Activated CD4-positive, alpha-beta T cell treated with anti-CD3 and anti-CD28 coated beads, Interleukin-2, amount 10 ng/mL, durations not matched to agents 24 days and 14 days (primary cell): ENCODE measurements around the gene OTULIN. TPM values are rescaled to one million over a fixed set of nuclear protein-coding genes. Genes with fewer than 3 reads are reported as not detected.

ENCODE experiments used
- DNase-seq: peaks from one replicate; pipeline ENCODE4 v3.0.0; 2022
- H3K27ac Mint-ChIP-seq: one replicate; pipeline ENCODE4 v1.8.0; 2022; ENCODE audit warnings: mild to moderate bottlenecking, mixed read lengths
- H3K27me3 Mint-ChIP-seq: one replicate; pipeline ENCODE4 v1.8.0; 2022; ENCODE audit warnings: mixed read lengths
- H3K36me3 Mint-ChIP-seq: one replicate; pipeline ENCODE4 v1.8.0; 2022; ENCODE audit warnings: low read depth, mild to moderate bottlenecking, mixed read lengths
- H3K4me1 Mint-ChIP-seq: one replicate; pipeline ENCODE4 v1.8.0; 2021; ENCODE audit warnings: mixed read lengths
- H3K4me3 Mint-ChIP-seq: one replicate; pipeline ENCODE4 v1.8.0; 2022; ENCODE audit warnings: mild to moderate bottlenecking, moderate library complexity, mixed read lengths
- H3K9me3 Mint-ChIP-seq: one replicate; pipeline ENCODE4 v1.8.0; 2021; ENCODE audit warnings: mixed read lengths
- intact Hi-C: fragments of 100-400 bp; cut with micrococcal nuclease; formaldehyde crosslinking; loops from one replicate; pipeline ENCODE4 v1.15.1; 2023
- total RNA-seq: library from RNA; stranded (reverse); gene quantifications from 2 replicates; pipeline ENCODE4 v1.2.3, GENCODE V29; 2022

OTULIN gene
- total RNA-seq, 1 donor from 2014 or later = 52.5 TPM

DNA sequence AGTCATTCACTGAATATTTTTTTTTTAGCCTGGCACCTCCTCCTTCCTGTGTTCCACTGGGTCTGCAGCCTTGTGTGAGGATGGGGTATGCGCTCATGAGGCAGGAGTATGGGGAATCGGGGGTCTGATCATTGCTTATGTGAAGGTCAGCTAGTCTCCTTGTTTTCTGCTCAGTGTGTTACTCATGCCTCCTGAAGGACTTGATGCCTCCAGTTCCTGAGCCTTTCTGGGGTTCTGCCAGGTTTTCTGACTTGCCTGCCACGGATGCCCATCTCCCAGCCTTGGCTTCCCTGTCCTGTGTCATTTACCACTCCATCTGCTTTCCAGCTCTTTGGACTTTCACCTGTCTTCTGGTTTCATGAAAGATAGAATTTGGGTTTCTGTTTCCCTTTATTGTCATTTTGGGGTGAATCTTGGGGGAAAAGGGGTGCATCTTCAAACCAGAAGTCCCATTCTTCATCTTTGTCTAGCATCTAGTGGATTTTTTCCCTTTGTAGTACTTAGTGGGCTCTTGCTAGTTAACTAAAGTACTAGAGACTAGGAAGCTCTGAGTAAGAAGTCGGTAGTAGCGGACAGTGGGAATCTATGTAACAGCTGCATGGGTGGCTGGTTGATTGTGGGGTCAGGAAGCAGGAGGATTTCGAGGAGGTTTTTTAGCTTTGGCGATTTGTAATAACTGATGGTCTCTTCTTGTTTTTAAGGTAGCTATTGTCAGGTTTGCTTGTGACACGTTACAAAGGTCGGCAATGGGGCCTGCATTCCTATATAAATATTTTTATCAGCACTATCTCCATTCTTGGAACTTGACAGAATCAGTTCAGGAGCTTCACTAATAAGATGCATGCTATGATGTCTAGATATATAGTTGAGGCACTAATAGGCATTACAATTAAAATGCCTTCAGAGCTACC lies 8.2 kb downstream of the OTULIN start:
- H3K27ac Mint-ChIP-seq = peak overlapping the region; percentile 91
- peaks cover 70% of the 10 kb centered on the region for H3K4me1 Mint-ChIP-seq
- H3K9me3 Mint-ChIP-seq = no peaks in the 10 kb centered on the region
- no peaks in the 10 kb centered on the region for H3K27me3 Mint-ChIP-seq
- H3K36me3 Mint-ChIP-seq = peaks cover 35% of the 10 kb centered on the region
- peak overlapping the region; percentile 9 for H3K4me3 Mint-ChIP-seq
- intact Hi-C loops = loop anchor here (5.0 kb wide), 2 partner anchors 200 to 255 kb away; partner anchors contain the start of gene ANKH
- DNase-seq = no peak

GRCh38 chr5:14673443-14673842 lies 8.9 kb downstream of the OTULIN start:
- H3K9me3 Mint-ChIP-seq = no peaks in the 10 kb centered on the region
- no peak overlapping the region for H3K4me3 Mint-ChIP-seq
- intact Hi-C loops = loop anchor here (5.0 kb wide), 2 partner anchors 199 to 254 kb away; partner anchors contain the start of gene ANKH
- peaks cover 39% of the 10 kb centered on the region for H3K36me3 Mint-ChIP-seq
- peaks cover 69% of the 10 kb centered on the region for H3K4me1 Mint-ChIP-seq
- no peak for DNase-seq
- H3K27ac Mint-ChIP-seq = peak overlapping the region; percentile 69
- no peaks in the 10 kb centered on the region for H3K27me3 Mint-ChIP-seq

GRCh38 chr5:14674983-14675854 lies 10.7 kb downstream of the OTULIN start:
- H3K9me3 Mint-ChIP-seq = no peaks in the 10 kb centered on the region
- intact Hi-C loops = loop anchor here (1.0 to 5.0 kb wide), 3 partner anchors 9 to 252 kb away; partner anchors contain the start of gene ANKH
- no peaks in the 10 kb centered on the region for H3K27me3 Mint-ChIP-seq
- H3K36me3 Mint-ChIP-seq = peaks cover 45% of the 10 kb centered on the region
- DNase-seq = peak; percentile 58
- H3K4me1 Mint-ChIP-seq = peaks cover 64% of the 10 kb centered on the region
- H3K27ac Mint-ChIP-seq = peak overlapping the region; percentile 84
- H3K4me3 Mint-ChIP-seq = peak overlapping the region; percentile 73

GRCh38 chr5:14675865-14676300 lies 11.4 kb downstream of the OTULIN start:
- peaks cover 49% of the 10 kb centered on the region for H3K36me3 Mint-ChIP-seq
- intact Hi-C loops = loop anchor here (1.0 kb wide), 1 partner anchor 10 kb away; no protein-coding TSS in a partner anchor

DNA sequence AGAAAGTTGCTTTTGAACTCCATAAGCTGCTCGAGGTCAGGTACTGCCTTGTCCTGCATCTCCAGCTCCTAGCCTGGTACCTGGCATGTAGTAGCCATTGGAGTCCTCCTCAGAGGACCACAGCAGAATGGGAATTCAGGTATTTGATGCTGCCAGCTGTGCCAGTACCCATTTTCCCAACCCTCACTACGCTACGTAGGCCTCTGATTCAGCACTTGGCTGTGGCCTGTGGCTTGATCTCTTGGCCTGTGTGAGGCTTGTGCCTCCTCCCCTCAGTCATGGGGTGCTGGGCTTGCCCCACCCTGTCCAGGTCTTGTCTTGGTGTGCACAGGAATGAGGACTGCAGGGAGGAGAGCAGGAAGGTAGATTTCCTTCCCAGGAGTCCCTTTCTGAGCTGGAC lies 11.8 kb downstream of the OTULIN start:
- Mint-ChIP-seq H3K36me3 (peaks cover 50% of the 10 kb centered on the region), H3K27me3 (no peaks in the 10 kb centered on the region), H3K4me1 (peaks cover 58% of the 10 kb centered on the region), H3K27ac (peak overlapping the region; percentile 84), H3K4me3 (peak overlapping the region; percentile 73), H3K9me3 (no peaks in the 10 kb centered on the region)
- intact Hi-C loops = no loop called here
- DNase-seq = peak; percentile 69

More at GRCh38 chr5:14675865-14676300, 11.4 kb downstream of the OTULIN start:
- Mint-ChIP-seq H3K4me3 (peak overlapping the region; percentile 73), H3K9me3 (no peaks in the 10 kb centered on the region), H3K27ac (peak overlapping the region; percentile 84), H3K4me1 (peaks cover 62% of the 10 kb centered on the region), H3K27me3 (no peaks in the 10 kb centered on the region)
- DNase-seq = peak; percentile 59

DNA sequence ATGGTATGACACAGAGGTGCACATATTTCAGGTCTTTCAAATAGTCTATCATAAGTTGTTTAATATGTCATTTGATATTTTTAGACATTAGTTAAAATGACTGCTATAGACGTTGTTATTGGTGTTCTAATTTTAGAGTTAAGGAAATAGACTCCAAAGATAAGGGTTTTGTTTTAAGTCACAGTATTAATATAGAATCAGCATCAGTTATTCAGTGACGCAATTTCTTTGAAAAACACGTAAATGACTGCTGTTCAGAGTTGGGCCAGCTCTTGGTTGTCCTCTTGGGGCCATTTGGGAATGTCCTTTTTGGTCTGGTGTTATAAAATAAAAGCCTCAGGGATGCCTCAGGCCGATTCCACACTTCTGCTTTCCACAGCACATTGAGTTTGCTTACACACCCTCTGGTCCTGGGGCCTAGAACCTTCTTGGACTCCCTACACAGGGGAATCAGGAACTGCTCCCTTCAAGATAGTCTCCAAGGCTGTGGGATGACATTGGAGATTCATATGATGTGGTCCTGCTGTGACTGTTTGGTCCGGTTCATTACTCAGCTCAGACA lies 14.3 kb downstream of the OTULIN start:
- no peaks in the 10 kb centered on the region for H3K9me3 Mint-ChIP-seq
- intact Hi-C loops = no loop called here
- no peak overlapping the region for H3K4me3 Mint-ChIP-seq
- H3K27ac Mint-ChIP-seq = peak overlapping the region; percentile 53
- peaks cover 39% of the 10 kb centered on the region for H3K4me1 Mint-ChIP-seq
- peaks cover 58% of the 10 kb centered on the region for H3K36me3 Mint-ChIP-seq
- DNase-seq = no peak
- H3K27me3 Mint-ChIP-seq = no peaks in the 10 kb centered on the region

- Mint-ChIP-seq H3K27ac (no peak overlapping the region), H3K4me3 (no peak overlapping the region), H3K27me3 (no peaks in the 10 kb centered on the region), H3K4me1 (peaks cover 35% of the 10 kb centered on the region), H3K9me3 (no peaks in the 10 kb centered on the region), H3K36me3 (peaks cover 56% of the 10 kb centered on the region)
- intact Hi-C loops = no loop called here
- no peak for DNase-seq
Observed at GRCh38 chr5:14679595-14679994, 15.1 kb downstream of the OTULIN start.

GRCh38 chr5:14681236-14681752 lies 16.8 kb downstream of the OTULIN start:
- no peaks in the 10 kb centered on the region for H3K27me3 Mint-ChIP-seq
- H3K27ac Mint-ChIP-seq = no peak overlapping the region
- no peaks in the 10 kb centered on the region for H3K9me3 Mint-ChIP-seq
- peaks cover 55% of the 10 kb centered on the region for H3K36me3 Mint-ChIP-seq
- H3K4me1 Mint-ChIP-seq = peaks cover 28% of the 10 kb centered on the region
- H3K4me3 Mint-ChIP-seq = no peak overlapping the region
- intact Hi-C loops = no loop called here
- no peak for DNase-seq

DNA sequence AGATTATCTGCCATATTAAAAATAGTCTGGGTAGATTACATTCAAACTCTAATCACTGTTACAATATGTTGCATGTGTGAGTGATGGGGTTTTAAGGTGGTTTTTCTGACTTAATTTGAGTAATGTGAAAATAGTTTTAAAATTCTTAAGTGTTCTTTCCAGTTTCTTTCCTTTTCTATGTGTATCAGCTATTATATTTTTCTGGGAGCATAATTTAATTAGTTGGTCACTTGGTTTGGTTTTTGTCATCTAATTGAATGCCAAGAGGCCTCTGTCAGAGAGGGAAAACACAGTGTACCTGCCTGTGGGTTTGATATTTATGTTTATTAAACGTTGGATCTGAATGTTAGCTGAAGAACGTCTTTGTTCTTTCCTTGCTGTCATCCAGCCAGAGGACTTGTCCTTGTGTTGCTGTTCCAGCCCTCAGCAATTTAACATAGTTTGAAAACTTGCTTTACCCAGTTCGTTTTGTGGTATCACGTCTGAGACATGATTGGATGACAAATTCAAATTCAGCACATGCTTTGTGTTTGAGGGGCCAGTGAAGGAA lies 19.5 kb downstream of the OTULIN start:
- Mint-ChIP-seq H3K27ac (no peak overlapping the region), H3K4me3 (no peak overlapping the region), H3K4me1 (peaks cover 18% of the 10 kb centered on the region)

DNA sequence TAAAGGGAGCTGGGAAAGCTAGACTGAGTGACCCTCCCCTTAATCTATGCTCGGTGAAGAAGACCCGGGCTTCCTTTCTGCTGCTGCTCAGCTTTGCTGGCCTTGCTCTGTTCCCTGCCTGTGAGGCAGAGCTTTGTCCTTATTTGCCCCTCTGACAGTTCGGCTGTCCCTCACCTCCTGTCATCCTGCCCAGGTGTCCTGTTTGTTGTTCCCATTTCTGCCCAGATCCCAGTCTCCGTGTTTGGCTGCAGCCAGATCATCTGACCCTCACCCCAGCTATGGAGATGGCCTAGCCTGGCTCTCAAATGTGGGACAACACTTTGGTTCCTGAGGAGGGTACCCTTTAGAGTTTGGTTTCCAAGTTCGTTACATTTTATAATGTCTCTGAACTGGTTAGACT lies 20.2 kb downstream of the OTULIN start:
- intact Hi-C loops = loop anchor here (1.0 to 5.0 kb wide), 5 partner anchors 18 to 319 kb away; partner anchors contain the start of gene ANKH
- H3K9me3 Mint-ChIP-seq = peaks cover 4% of the 10 kb centered on the region
- H3K4me1 Mint-ChIP-seq = peaks cover 18% of the 10 kb centered on the region
- peaks cover 69% of the 10 kb centered on the region for H3K36me3 Mint-ChIP-seq
- no peak for DNase-seq
- H3K27ac Mint-ChIP-seq = no peak overlapping the region
- no peaks in the 10 kb centered on the region for H3K27me3 Mint-ChIP-seq
- no peak overlapping the region for H3K4me3 Mint-ChIP-seq

More for the DNA sequence above, 19.5 kb downstream of the OTULIN start:
- Mint-ChIP-seq H3K36me3 (peaks cover 66% of the 10 kb centered on the region), H3K27me3 (no peaks in the 10 kb centered on the region), H3K9me3 (no peaks in the 10 kb centered on the region)
- DNase-seq = no peak
- intact Hi-C loops = loop anchor here (2.0 kb wide), 1 partner anchor 17 kb away; no protein-coding TSS in a partner anchor

DNA sequence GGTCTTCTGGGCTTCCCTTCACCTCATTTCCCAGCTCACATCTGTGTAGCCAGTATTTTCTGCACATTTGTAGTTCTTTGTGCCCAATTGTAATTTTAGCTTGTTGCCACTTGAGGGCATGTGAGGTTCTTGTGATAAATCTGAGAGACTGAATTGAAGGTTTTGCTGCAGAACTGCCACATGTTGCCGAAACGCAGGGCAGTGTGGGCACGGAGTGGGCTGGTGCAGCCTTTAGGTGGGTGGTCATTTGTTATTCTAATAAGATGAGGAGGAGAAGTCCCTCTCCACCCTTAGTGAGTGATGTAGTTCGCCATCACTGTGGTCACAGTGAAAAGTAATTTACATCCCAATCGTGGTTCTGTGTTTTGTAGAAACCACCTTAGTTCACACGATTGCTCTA lies 21.2 kb downstream of the OTULIN start:
- DNase-seq = peak; percentile 83
- Mint-ChIP-seq H3K4me1 (peaks cover 15% of the 10 kb centered on the region), H3K9me3 (peaks cover 11% of the 10 kb centered on the region), H3K27me3 (no peaks in the 10 kb centered on the region), H3K27ac (peak overlapping the region; percentile 42), H3K36me3 (peaks cover 74% of the 10 kb centered on the region), H3K4me3 (no peak overlapping the region)
- intact Hi-C loops = loop anchor here (1.0 to 5.0 kb wide), 6 partner anchors 19 to 318 kb away; partner anchors contain the start of gene ANKH

GRCh38 chr5:14686517-14686916 lies 22.0 kb downstream of the OTULIN start:
- Mint-ChIP-seq H3K27ac (no peak overlapping the region), H3K9me3 (peaks cover 12% of the 10 kb centered on the region), H3K4me1 (peaks cover 15% of the 10 kb centered on the region), H3K27me3 (no peaks in the 10 kb centered on the region), H3K4me3 (no peak overlapping the region), H3K36me3 (peaks cover 75% of the 10 kb centered on the region)
- no peak for DNase-seq
- intact Hi-C loops = loop anchor here (1.0 to 5.0 kb wide), 2 partner anchors 37 to 186 kb away; partner anchors contain the start of gene ANKH
